DND-41 (cell line): ENCODE data around the gene DAPP1.

ENCODE experiments used
- ATAC-seq: fragments of 200-7000 bp; cut with Tn5 transposase; 3 replicates; pipeline ENCODE4 v1.9.1; 2021; ENCODE audit warnings: low read depth; ENCODE audit not compliant: insufficient read depth
- DNase-seq: peaks from one replicate; pipeline ENCODE4 v3.0.0-alpha.2; 2020
- H2AFZ ChIP-seq: 2 replicates; pipeline ENCODE4 v1.6.0; 2012; ENCODE audit warnings: low read depth, low read length
- H3K27ac ChIP-seq: 2 replicates; pipeline ENCODE4 v1.5.1; 2012; ENCODE audit warnings: low read length, inconsistent platforms
- H3K27me3 ChIP-seq: fragments of 200-600 bp; sonication (generic); 2 replicates; pipeline ENCODE4 v1.6.0; 2012; ENCODE audit warnings: low read length, mild to moderate bottlenecking, inconsistent platforms; ENCODE audit not compliant: insufficient read depth, poor library complexity
- H3K36me3 ChIP-seq: 2 replicates; pipeline ENCODE4 v1.5.1; 2012; ENCODE audit warnings: low read length, inconsistent platforms; ENCODE audit not compliant: insufficient read depth
- H3K4me1 ChIP-seq: 2 replicates; pipeline ENCODE4 v1.5.1; 2012; ENCODE audit warnings: mild to moderate bottlenecking, low read length; ENCODE audit not compliant: insufficient read depth
- H3K4me2 ChIP-seq: 2 replicates; pipeline ENCODE4 v1.6.0; 2012; ENCODE audit warnings: mild to moderate bottlenecking, moderate library complexity, low read length, inconsistent platforms; ENCODE audit not compliant: insufficient read depth
- H3K4me3 ChIP-seq, 2 experiments: fragments of 200-600 bp in 1 of 2; shearing (Covaris generic) in 1 of 2; 2 replicates each; pipeline ENCODE4 v1.5.1; 2012 to 2016; ENCODE audit warnings: inconsistent platforms in 2 of 2, low read length in 2 of 2, mild to moderate bottlenecking in 2 of 2, low read depth in 1 of 2, moderate library complexity in 1 of 2
- H3K79me2 ChIP-seq: 2 replicates; pipeline ENCODE4 v1.6.0; 2012; ENCODE audit warnings: low read length, inconsistent platforms; ENCODE audit not compliant: insufficient read depth
- H3K9ac ChIP-seq: 2 replicates; pipeline ENCODE4 v1.6.0; 2012; ENCODE audit warnings: low read depth, mild to moderate bottlenecking, inconsistent platforms, low read length, moderate library complexity
- H3K9me3 ChIP-seq: 2 replicates; pipeline ENCODE4 v1.5.1; 2012; ENCODE audit warnings: low read length, moderate library complexity, mild to moderate bottlenecking, inconsistent platforms; ENCODE audit not compliant: insufficient read depth, severe bottlenecking
- H4K20me1 ChIP-seq: 2 replicates; pipeline ENCODE4 v1.6.0; 2012; ENCODE audit warnings: low read length; ENCODE audit not compliant: insufficient read depth
- EZH2 ChIP-seq: IDR thresholded peaks from 3 replicates; pipeline ENCODE4 v1.6.1; 2012; ENCODE audit warnings: borderline replicate concordance, low read depth, mild to moderate bottlenecking, moderate library complexity, low read length, inconsistent platforms; ENCODE audit not compliant: severe bottlenecking
- TF ChIP-seq, protein P1 (sequence below): IDR thresholded peaks from 2 replicates; pipeline ENCODE4 v1.5.1; 2012; ENCODE audit warnings: borderline replicate concordance, low read length, moderate library complexity, mild to moderate bottlenecking; ENCODE audit not compliant: poor library complexity, severe bottlenecking; ENCODE audit errors: extremely low read depth

The DAPP1 gene

DNA sequence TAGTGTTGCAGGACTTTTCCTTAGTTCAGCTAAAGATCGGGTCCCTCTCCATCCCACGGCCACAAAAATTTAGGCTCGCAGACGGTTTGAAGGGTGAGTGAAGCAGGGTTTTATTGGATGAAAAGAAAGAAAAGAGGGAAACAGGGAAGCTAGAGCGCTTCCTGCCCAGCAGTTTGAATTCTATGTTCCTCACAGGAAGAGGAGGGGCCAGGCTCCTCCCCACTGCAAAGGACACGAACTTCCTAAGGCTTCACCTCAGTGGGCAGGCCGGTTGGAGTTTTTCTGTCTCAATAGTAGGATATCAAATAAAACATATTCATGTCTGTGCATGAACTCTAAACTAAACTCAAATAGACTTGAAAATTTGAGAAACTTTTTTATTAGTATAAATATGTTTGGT is 27.4 kb downstream of the DAPP1 start:
- Histone ChIP-seq H3K4me3 (no peak overlapping the region), H3K36me3 (no peaks in the 10 kb centered on the region), H3K27me3 (no peaks in the 10 kb centered on the region), H3K9ac (no peak overlapping the region), H3K79me2 (no peaks in the 10 kb centered on the region), H3K9me3 (no peaks in the 10 kb centered on the region), H4K20me1 (no peaks in the 10 kb centered on the region), H3K4me1 (no peaks in the 10 kb centered on the region), H3K27ac (no peak overlapping the region), H2AFZ (0 out of 2 replicates have a peak overlapping the region, but pooled peaks have one; percentile 39), H3K4me2 (no peak overlapping the region)
- TF ChIP-seq EZH2: no peak
- TF ChIP-seq, protein P1, sequence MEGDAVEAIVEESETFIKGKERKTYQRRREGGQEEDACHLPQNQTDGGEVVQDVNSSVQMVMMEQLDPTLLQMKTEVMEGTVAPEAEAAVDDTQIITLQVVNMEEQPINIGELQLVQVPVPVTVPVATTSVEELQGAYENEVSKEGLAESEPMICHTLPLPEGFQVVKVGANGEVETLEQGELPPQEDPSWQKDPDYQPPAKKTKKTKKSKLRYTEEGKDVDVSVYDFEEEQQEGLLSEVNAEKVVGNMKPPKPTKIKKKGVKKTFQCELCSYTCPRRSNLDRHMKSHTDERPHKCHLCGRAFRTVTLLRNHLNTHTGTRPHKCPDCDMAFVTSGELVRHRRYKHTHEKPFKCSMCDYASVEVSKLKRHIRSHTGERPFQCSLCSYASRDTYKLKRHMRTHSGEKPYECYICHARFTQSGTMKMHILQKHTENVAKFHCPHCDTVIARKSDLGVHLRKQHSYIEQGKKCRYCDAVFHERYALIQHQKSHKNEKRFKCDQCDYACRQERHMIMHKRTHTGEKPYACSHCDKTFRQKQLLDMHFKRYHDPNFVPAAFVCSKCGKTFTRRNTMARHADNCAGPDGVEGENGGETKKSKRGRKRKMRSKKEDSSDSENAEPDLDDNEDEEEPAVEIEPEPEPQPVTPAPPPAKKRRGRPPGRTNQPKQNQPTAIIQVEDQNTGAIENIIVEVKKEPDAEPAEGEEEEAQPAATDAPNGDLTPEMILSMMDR: no peak
- no peak for ATAC-seq
- DNase-seq: no peak

DNA sequence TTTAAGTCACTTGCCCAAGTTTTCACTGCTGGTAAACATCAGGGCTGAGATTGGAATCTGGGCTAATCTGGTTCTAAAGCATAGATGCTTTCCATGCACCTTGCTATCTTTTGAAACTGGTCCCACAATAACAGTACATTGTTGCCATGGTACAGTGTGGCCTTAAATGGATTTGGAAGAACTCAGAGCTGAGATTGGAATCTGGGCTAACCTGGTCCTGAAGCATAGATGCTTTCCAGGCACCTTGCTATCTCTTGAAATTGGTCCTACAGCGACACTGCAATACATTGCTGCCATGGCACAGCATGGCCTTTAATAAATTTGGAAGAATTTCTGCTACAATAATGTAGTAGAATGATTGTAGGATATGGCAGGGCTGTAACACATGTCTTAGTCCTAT is 28.6 kb downstream of the DAPP1 start:
- Histone ChIP-seq H3K9ac (no peak overlapping the region), H3K79me2 (no peaks in the 10 kb centered on the region), H3K4me2 (no peak overlapping the region), H3K36me3 (no peaks in the 10 kb centered on the region), H3K9me3 (no peaks in the 10 kb centered on the region), H3K4me1 (no peaks in the 10 kb centered on the region), H3K4me3 (no peak overlapping the region), H3K27me3 (no peaks in the 10 kb centered on the region), H2AFZ (no peak overlapping the region), H4K20me1 (no peaks in the 10 kb centered on the region), H3K27ac (no peak overlapping the region)
- ATAC-seq (no peak), DNase-seq (no peak)
- no peak for TF ChIP-seq EZH2
- TF ChIP-seq, protein P1: no peak

DNA sequence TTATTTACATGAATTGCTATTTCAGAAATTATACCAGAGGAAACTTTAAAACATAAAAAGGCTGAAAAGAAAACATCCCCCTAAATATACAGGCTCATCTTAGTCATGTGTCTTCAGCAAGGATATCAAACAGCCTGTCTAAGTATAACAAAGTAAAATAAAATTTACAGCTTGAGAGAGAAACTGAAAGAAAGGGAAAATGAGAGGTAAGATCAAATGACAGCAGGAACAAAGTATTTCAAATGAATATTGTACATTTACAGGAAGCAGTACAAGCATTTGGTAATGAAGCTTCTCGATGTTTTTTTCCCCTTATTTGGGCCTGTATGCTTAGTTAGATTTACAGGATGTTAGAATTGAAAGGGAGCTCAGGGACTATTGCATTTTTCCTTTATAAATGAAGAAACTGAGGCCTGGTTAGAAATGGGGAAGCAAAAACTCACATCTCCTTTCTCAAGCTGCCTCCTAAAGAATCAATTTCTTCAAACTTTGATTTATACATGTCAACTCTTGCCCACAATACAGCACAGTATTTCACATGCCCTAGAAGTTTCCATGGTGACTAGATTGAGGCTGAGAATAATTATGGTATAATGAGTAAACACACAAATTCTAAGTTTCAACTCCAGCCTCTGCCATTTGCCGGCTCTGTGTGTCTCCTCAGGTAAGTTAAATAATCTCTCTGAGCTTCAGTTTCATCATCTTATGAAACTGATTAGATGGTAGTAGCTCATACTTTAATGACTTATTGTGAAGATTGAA is 29.3 kb downstream of the DAPP1 start:
- no peaks in the 10 kb centered on the region for H3K79me2 ChIP-seq
- H2AFZ ChIP-seq: no peak overlapping the region
- H4K20me1 ChIP-seq: no peaks in the 10 kb centered on the region
- no peaks in the 10 kb centered on the region for H3K9me3 ChIP-seq
- H3K4me3 ChIP-seq: no peak overlapping the region
- DNase-seq: no peak
- ATAC-seq: no peak
- TF ChIP-seq, protein P1: no peak
- no peak for TF ChIP-seq EZH2
- H3K27ac ChIP-seq: no peak overlapping the region
- H3K27me3 ChIP-seq: no peaks in the 10 kb centered on the region
- H3K4me1 ChIP-seq: no peaks in the 10 kb centered on the region
- H3K36me3 ChIP-seq: no peaks in the 10 kb centered on the region
- no peak overlapping the region for H3K9ac ChIP-seq
- no peak overlapping the region for H3K4me2 ChIP-seq
